RWPE1 (cell line): ENCODE measurements around the gene NDUFA11.
"Not testable (repeated sequence)": the region's sequence is repeated elsewhere in the genome, so short reads cannot be mapped to it uniquely, and the experiment has no call there.

Source experiments
- CTCF ChIA-PET: fragments of 350-600 bp; sonication (Branson Sonifier 250); formaldehyde crosslinking; extraction: SDS; loops from one replicate; lab custom pipeline; 2021; lab: Yijun Ruan, JAX
- POLR2A ChIA-PET: fragments of 400-600 bp; formaldehyde crosslinking; extraction: SDS; loops from one replicate; lab custom pipeline; 2020; ENCODE audit warnings: antibody characterized with exemption; ENCODE audit not compliant: low non-redundant PET; lab: Yijun Ruan, JAX
- DNase-seq: peaks from one replicate; pipeline ENCODE4 v3.0.0; 2012; ENCODE audit warnings: low spot score
- H3K27ac ChIP-seq: fragments of 450-650 bp; 2 replicates; pipeline ENCODE4 v1.5.1; 2017
- CTCF ChIP-seq: fragments of 450-650 bp; conservative IDR thresholded peaks from 2 replicates; pipeline ENCODE4 v1.5.1; 2017; ENCODE audit warnings: low read depth, mild to moderate bottlenecking

Gene NDUFA11

GRCh38 chr19:5857203-5858081 is 46.1 kb downstream of the NDUFA11 start:
- no peak overlapping the region for H3K27ac ChIP-seq
- no peak for TF ChIP-seq CTCF
- POLR2A ChIA-PET: no interaction called here
- CTCF ChIA-PET: interaction anchor here (0.6 kb wide), 1 partner anchor 27 kb away, joined by 4 read pairs; no protein-coding TSS in a partner anchor
- no peak for DNase-seq

- H3K27ac ChIP-seq, DNase-seq, POLR2A ChIA-PET, CTCF ChIA-PET: not testable (repeated sequence)
These were observed 48.4 kb downstream of the NDUFA11 start for GRCh38 chr19:5855151-5855550.

- POLR2A ChIA-PET, H3K27ac ChIP-seq, DNase-seq, CTCF ChIA-PET: not testable (repeated sequence)
These were observed 49.5 kb downstream of the NDUFA11 start for GRCh38 chr19:5854121-5854520.

GRCh38 chr19:5851302-5851701 is 52.3 kb downstream of the NDUFA11 start, which contains the start of gene FUT3:
Gene FUT3 (minus strand): TSS chr19:5851449.
- peak; percentile 35 for DNase-seq
- TF ChIP-seq CTCF: no peak
- CTCF ChIA-PET: interaction anchor here (0.9 kb wide), 1 partner anchor 47 kb away, joined by 3 read pairs; no protein-coding TSS in a partner anchor
- POLR2A ChIA-PET: no interaction called here
- H3K27ac ChIP-seq: no peak within 1 kb of the TSS

- CTCF ChIA-PET: interaction anchor here (0.9 kb wide), 1 partner anchor 47 kb away, joined by 3 read pairs; no protein-coding TSS in a partner anchor
- DNase-seq: peak; percentile 29
- TF ChIP-seq CTCF: no peak
- POLR2A ChIA-PET: no interaction called here
- no peak overlapping the region for H3K27ac ChIP-seq
These were observed 52.8 kb downstream of the NDUFA11 start for GRCh38 chr19:5850743-5851293.

GRCh38 chr19:5850189-5850588 is 53.4 kb downstream of the NDUFA11 start:
- no peak for TF ChIP-seq CTCF
- H3K27ac ChIP-seq: no peak overlapping the region
- CTCF ChIA-PET: interaction anchor here (0.6 kb wide), 1 partner anchor 45 kb away, joined by 4 read pairs; no protein-coding TSS in a partner anchor
- DNase-seq: no peak
- POLR2A ChIA-PET: no interaction called here

- POLR2A ChIA-PET, H3K27ac ChIP-seq, CTCF ChIA-PET, DNase-seq: not testable (repeated sequence)
These were observed 55.0 kb downstream of the NDUFA11 start for GRCh38 chr19:5848621-5849020.

GRCh38 chr19:5847846-5848245 is 55.7 kb downstream of the NDUFA11 start:
- H3K27ac ChIP-seq, POLR2A ChIA-PET, DNase-seq, CTCF ChIA-PET: not testable (repeated sequence)
